Urinary bladder (tissue), 4 donors: ENCODE measurements around the gene MARCHF2. TPM values are rescaled to one million over a fixed set of nuclear protein-coding genes. Genes with fewer than 3 reads are reported as not detected.

Source experiments
- DNase-seq: peaks from one replicate; pipeline ENCODE4 v3.0.0-alpha.2; 2015; ENCODE audit errors: extremely low spot score
- H3K27ac ChIP-seq: one replicate; pipeline ENCODE4 v1.5.1; 2013; ENCODE audit warnings: low read depth, mild to moderate bottlenecking, moderate library complexity
- H3K36me3 ChIP-seq: one replicate; pipeline ENCODE4 v1.6.1; 2013; ENCODE audit warnings: mild to moderate bottlenecking, moderate library complexity; ENCODE audit not compliant: insufficient read depth
- H3K4me1 ChIP-seq: one replicate; pipeline ENCODE4 v1.6.1; 2013; ENCODE audit warnings: mild to moderate bottlenecking, moderate library complexity; ENCODE audit not compliant: insufficient read depth
- H3K4me3 ChIP-seq: one replicate; pipeline ENCODE4 v1.5.1; 2013; ENCODE audit warnings: low read depth, low read length
- WGBS: extraction: QIAGEN DNeasy Blood & Tissue Kit; methylation state at CpG from one replicate; pipeline ENCODE4 v1.1.7; 2013; 5-methylcytosine and 5-hydroxymethylcytosine counted together
- polyA plus RNA-seq: library from polyadenylated mRNA; stranded (reverse); fragments of 200-250 nt; gene quantifications from one replicate; pipeline ENCODE4 v1.2.3, GENCODE V29; 2013
- small RNA-seq: library from RNA; depleted of rRNA; stranded (forward); fragments of <200 nt; gene quantifications from one replicate; pipeline ENCODE3, GENCODE V24; 2014
- total RNA-seq: library from RNA; depleted of rRNA; stranded (reverse); fragments of >200 nt; gene quantifications from one replicate; pipeline ENCODE4 v1.2.3, GENCODE V29; 2014
- donor health status: healthy with polysubstance abuse.
- donor health status: healthy.

The MARCHF2 gene
- total and polyA plus RNA-seq, 2 donors: 38.8 to 98.2 TPM

DNA sequence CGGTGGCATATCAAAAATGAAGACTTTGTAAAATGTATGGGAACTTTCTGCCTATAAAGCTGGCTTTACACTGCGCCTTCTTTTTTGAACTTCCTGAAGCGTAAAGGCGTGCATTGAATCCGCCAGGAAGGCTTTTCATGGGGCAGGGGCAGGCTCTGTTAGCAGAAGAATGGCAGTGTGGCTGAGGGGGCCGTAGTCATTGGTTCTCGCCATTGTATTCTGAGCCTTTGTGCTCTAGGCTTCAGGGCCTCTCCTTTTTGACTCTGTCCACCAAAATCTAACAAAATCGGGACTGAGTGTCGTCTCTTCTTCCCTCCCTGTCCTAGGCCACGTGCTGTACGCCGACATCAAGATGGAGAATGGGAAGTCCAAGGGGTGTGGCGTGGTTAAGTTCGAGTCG lies 75.3 kb downstream of the MARCHF2 start:
- no peak for DNase-seq
- Histone ChIP-seq H3K36me3 (peaks cover 12% of the 10 kb centered on the region), H3K27ac (no peak overlapping the region), H3K4me1 (no peaks in the 10 kb centered on the region), H3K4me3 (no peak overlapping the region)
- WGBS: 83% methylated on average over 15 of the region's 15 CpGs

Small RNA genes within 50 kb of the gene (small RNA-seq; reads per million reads assigned to genes)
- 0.15 reads per million for gene MIR4999

Other genes with a start within 250 kb of the MARCHF2 start
- 18.5 TPM for gene CERS4, start 203.9 kb upstream of the MARCHF2 start, total RNA-seq
- 38.6 TPM for gene CERS4, start 203.9 kb upstream of the MARCHF2 start, polyA plus RNA-seq
- 7.9 TPM for gene CD320, start 104.9 kb upstream of the MARCHF2 start, total RNA-seq
- 52.1 TPM for gene CD320, start 104.9 kb upstream of the MARCHF2 start, polyA plus RNA-seq
- gene NDUFA7, start 91.9 kb upstream of the MARCHF2 start, total RNA-seq: 11.6 TPM
- gene NDUFA7, start 91.9 kb upstream of the MARCHF2 start, polyA plus RNA-seq: 93.1 TPM
- gene RPS28, start 91.8 kb upstream of the MARCHF2 start, total RNA-seq: 301 TPM
- 758 TPM for gene RPS28, start 91.8 kb upstream of the MARCHF2 start, polyA plus RNA-seq
- gene KANK3, start 70.0 kb upstream of the MARCHF2 start, total RNA-seq: 8.1 TPM
- gene KANK3, start 70.0 kb upstream of the MARCHF2 start, polyA plus RNA-seq: 13.0 TPM
- gene ANGPTL4, start 49.1 kb upstream of the MARCHF2 start, total RNA-seq: 1.3 TPM
- 14.6 TPM for gene ANGPTL4, start 49.1 kb upstream of the MARCHF2 start, polyA plus RNA-seq
- gene RAB11B, start 22.9 kb upstream of the MARCHF2 start, total RNA-seq: 63.9 TPM
- gene RAB11B, start 22.9 kb upstream of the MARCHF2 start, polyA plus RNA-seq: 131 TPM
- gene HNRNPM, start 31.7 kb downstream of the MARCHF2 start, total RNA-seq: 63.7 TPM
- gene HNRNPM, start 31.7 kb downstream of the MARCHF2 start, polyA plus RNA-seq: 173 TPM
- gene PRAM1, start 89.3 kb downstream of the MARCHF2 start, total RNA-seq: 0.58 TPM
- gene PRAM1, start 89.3 kb downstream of the MARCHF2 start, polyA plus RNA-seq: 0.85 TPM
- 4.6 TPM for gene ZNF414, start 100.9 kb downstream of the MARCHF2 start, total RNA-seq
- 40.1 TPM for gene ZNF414, start 100.9 kb downstream of the MARCHF2 start, polyA plus RNA-seq
- 7.5 TPM for gene MYO1F, start 164.1 kb downstream of the MARCHF2 start, total RNA-seq
- gene MYO1F, start 164.1 kb downstream of the MARCHF2 start, polyA plus RNA-seq: 7.7 TPM
- gene ADAMTS10, start 197.4 kb downstream of the MARCHF2 start, total RNA-seq: 44.3 TPM
- gene ADAMTS10, start 197.4 kb downstream of the MARCHF2 start, polyA plus RNA-seq: 26.4 TPM
- not detected for gene NFILZ, start 217.3 kb downstream of the MARCHF2 start, total RNA-seq
- gene NFILZ, start 217.3 kb downstream of the MARCHF2 start, polyA plus RNA-seq: not detected